ENCODE results near the gene OGFRL1. TPM values are rescaled to one million over a fixed set of nuclear protein-coding genes. Genes with fewer than 3 reads are reported as not detected.

OGFRL1 gene
- total RNA-seq, 4 donors from 2014 or later, result 49.3 to 72.2 (median 60.8) TPM

DNA sequence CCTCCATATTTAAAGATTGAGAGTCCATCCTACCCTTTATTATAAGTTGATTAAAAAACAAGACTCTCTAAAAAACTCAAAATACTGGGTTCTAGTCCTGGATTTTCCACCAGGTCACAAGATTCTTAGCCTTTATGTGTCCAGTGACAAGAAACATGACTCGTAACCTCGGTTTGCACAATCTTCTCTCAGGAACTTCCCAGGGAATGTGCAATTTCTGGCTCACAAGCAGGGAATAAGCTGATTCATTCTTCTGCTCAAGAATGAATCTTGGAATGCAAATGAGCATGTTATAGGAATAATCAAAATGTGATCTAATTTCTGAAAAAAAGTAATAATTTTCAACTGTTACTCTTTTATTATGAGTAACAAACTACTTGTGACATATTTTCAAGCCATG is 45.1 kb downstream of the OGFRL1 start:
- TF ChIP-seq, protein P1, sequence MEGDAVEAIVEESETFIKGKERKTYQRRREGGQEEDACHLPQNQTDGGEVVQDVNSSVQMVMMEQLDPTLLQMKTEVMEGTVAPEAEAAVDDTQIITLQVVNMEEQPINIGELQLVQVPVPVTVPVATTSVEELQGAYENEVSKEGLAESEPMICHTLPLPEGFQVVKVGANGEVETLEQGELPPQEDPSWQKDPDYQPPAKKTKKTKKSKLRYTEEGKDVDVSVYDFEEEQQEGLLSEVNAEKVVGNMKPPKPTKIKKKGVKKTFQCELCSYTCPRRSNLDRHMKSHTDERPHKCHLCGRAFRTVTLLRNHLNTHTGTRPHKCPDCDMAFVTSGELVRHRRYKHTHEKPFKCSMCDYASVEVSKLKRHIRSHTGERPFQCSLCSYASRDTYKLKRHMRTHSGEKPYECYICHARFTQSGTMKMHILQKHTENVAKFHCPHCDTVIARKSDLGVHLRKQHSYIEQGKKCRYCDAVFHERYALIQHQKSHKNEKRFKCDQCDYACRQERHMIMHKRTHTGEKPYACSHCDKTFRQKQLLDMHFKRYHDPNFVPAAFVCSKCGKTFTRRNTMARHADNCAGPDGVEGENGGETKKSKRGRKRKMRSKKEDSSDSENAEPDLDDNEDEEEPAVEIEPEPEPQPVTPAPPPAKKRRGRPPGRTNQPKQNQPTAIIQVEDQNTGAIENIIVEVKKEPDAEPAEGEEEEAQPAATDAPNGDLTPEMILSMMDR (IDR thresholded peaks at IDR 0.05; ENCODE audit: low read depth), result no peak

DNA sequence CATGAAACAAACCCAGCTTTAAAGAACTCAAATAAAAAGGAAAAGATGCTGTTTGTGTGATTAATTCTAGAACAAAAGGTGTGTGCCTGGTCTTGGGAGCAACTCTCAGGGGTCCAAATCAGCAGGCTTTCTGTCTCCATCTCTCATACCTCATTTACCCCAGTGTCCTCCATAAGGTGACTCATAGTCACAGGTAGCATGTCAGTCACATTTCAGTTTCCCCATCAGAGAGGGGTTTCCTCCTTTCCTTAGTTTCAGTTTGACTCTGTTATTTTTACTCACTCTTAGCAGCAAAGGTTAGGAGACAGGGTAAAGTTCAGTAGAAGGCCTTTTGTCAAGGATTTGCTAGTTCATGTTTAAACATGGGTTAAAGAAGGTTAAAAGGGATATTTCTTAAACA is 46.2 kb downstream of the OGFRL1 start:
- TF ChIP-seq, protein P1 (IDR thresholded peaks at IDR 0.05; ENCODE audit: low read depth), result no peak

DNA sequence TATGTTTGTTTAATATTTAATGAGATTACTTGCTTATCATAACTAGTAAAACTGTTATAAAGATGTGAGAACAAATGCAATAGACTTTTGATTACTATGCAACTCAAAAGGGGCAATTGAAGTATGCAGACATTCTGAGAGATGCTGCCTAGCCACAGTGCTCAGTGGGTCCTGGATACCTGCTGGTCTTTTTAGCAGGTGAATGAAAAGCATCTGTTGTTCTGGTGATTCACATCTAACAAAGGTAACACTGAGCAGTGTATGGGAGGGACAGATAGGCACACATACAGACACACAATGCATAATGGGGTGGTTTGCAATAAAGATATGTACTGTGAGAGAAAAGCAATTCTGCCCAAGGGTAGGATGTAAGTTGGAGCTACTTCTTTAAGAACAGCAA is 46.9 kb downstream of the OGFRL1 start:
- TF ChIP-seq, protein P1 (IDR thresholded peaks at IDR 0.05; ENCODE audit: low read depth), result no peak

DNA sequence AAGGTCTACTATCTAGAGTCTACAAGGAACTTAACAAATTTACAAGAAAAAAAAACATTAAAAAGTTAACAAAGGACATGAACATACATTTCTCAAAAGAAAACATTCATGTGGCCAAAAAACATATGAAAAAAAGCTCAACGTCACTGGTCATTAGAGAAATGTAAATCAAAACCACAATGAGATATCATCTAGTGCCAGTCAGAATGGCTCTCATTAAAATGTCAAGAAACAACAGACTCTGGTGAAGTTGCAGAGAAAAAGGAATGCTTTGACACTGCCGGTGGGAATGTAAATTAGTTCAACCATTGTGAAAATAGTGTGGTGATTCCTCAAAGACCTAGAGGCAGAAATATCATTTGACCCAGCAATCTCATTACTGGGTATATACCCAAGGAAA is 48.3 kb downstream of the OGFRL1 start:
- TF ChIP-seq, protein P1 (IDR thresholded peaks at IDR 0.05; ENCODE audit: low read depth), result no peak

DNA sequence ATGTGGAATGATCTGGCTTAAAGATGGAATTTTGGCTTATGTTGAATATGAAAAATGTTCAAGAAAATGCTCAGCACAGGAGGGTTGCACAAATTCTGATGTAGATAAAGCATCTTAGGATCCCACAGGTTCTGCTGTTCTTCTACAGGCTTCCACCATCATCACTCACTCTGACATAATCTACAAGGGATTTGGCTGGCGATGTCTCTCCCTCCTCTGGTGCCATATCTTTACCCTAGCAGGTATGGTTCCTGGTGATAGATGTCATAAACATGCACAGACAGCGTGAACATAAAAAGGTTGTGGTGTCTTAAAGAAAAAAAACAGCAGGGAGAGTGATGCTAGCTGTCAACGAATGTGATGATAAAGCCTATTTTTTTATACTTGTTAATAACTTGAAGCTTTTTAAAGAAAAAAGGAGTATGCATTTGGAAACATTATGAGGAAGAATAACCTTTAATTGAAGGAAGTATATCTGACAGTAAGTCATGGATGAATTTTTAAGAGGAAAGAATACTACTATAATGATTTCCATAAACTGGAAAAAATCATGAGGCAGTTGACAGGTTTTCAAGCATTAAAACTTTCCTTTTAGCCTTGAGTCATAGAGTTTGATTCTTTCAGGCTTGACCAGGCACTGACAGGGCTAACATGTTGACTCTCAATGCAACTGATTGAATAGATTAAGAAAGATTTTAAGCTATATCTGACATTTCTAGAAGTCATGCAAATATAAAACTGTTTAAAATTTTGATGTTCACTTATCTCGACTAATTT is 50.1 kb downstream of the OGFRL1 start:
- TF ChIP-seq, protein P1 (IDR thresholded peaks at IDR 0.05; ENCODE audit: low read depth), result no peak

DNA sequence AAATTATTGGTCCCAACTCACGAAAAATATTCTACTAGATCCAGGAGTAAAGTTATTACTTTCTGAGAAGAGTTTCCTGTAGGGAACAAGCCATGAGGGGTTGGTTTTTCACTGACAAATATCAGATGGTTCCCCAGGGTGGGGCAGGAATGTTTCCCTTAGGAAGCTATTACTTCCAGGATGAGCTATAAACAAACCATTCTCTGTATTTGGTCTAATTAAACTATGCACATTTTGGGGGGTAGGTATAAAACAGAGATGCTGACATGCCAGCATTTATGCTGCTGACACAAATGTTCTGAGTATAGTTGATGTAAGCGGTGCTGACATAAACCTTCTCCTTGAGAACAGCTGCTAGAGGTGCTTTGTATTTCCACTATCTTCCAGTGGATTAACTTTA is 54.2 kb downstream of the OGFRL1 start:
- TF ChIP-seq, protein P1 (IDR thresholded peaks at IDR 0.05; ENCODE audit: low read depth), result no peak

DNA sequence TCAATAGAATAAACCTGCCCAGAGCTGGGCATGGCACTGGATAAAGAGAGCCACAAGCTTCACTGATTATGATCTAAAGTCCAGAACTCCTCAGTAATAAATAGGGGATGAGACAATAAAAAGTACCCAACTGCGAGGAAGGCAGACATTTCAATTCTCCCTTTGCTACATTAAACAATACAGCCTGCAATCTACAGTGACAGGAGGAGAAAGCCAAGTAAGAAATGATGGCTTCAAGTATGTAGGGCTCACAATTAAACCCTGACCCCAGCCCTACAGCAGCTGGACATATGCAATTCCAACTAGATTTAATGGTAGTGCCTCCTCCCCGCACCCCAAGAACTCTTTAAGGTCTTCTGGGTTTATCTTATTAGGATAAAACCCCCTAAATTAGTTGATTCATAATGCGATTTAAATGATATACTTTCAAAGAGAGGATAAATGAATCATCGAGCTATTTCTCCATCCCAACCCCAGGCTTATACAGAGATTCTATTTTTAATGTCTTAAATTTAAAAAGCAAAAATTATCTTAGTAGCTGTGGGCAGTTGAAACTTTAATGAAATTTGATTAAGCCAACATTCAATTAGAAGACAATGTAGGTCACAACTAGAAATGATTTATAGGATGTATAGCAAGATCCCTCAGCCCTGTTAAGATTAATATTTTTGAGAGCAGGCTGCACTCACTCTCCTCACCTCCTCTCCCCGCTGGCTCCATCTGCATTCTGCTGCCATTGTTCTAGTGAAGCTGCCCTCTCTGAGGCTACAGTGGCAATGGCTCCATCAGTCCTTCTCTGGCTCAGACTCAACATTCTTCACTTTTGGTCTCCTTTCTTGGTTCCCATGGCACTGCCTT is 57.1 kb downstream of the OGFRL1 start:
- TF ChIP-seq, protein P1 (IDR thresholded peaks at IDR 0.05; ENCODE audit: low read depth), result no peak
